Nephron (organoid): ENCODE data around the gene DECR2.

ENCODE experiments used
- H3K27ac Mint-ChIP-seq, 3 experiments: 2 replicates each; pipeline ENCODE4 v1.8.0; 2020; ENCODE audit warnings: mixed read lengths in 3 of 3, mild to moderate bottlenecking in 2 of 3, moderate library complexity in 1 of 3
- H3K27me3 Mint-ChIP-seq: 2 replicates; pipeline ENCODE4 v1.8.0; 2021; ENCODE audit warnings: low read depth, mild to moderate bottlenecking, moderate library complexity, mixed read lengths
- H3K36me3 Mint-ChIP-seq: 2 replicates; pipeline ENCODE4 v1.8.0; 2020; ENCODE audit warnings: low read depth, mixed read lengths
- H3K4me1 Mint-ChIP-seq: 2 replicates; pipeline ENCODE4 v1.8.0; 2020; ENCODE audit warnings: mixed read lengths
- H3K4me3 Mint-ChIP-seq, 3 experiments: 2 replicates each; pipeline ENCODE4 v1.8.0; 2020; ENCODE audit warnings: mild to moderate bottlenecking in 3 of 3, mixed read lengths in 3 of 3, moderate library complexity in 2 of 3
- H3K9me3 Mint-ChIP-seq: 2 replicates; pipeline ENCODE4 v1.8.0; 2020; ENCODE audit warnings: mixed read lengths
- CTCF ChIP-seq, 3 experiments: fragments of 200-600 bp; sonication (generic); IDR thresholded peaks; one replicate each; pipeline ENCODE4 v1.5.0; 2021; ENCODE audit warnings: antibody characterized with exemption in 3 of 3; ENCODE audit not compliant: unreplicated experiment in 3 of 3

Gene DECR2

GRCh38 chr16:369866-370436 is 31.7 kb upstream of the DECR2 start:
- no peak for TF ChIP-seq CTCF (IDR thresholded peaks at IDR 0.05; ENCODE audit: unreplicated experiment in 3 of 3)
- Mint-ChIP-seq H3K36me3 (peaks cover 11% of the 10 kb centered on the region), H3K4me3 (peak overlapping the region; percentile 76 to 89 (median 85)), H3K4me1 (peaks cover 13% of the 10 kb centered on the region), H3K9me3 (no peaks in the 10 kb centered on the region), H3K27ac (peak overlapping the region; percentile 92 to 94 (median 92)), H3K27me3 (no peaks in the 10 kb centered on the region)

- Mint-ChIP-seq H3K9me3 (no peaks in the 10 kb centered on the region), H3K4me1 (peaks cover 13% of the 10 kb centered on the region), H3K27me3 (no peaks in the 10 kb centered on the region), H3K27ac (peak within 1 kb of the TSS; percentile 92 to 94 (median 92)), H3K4me3 (peak within 1 kb of the TSS; percentile 85 to 89 (median 88)), H3K36me3 (peaks cover 11% of the 10 kb centered on the region)
- TF ChIP-seq CTCF (IDR thresholded peaks at IDR 0.05; ENCODE audit: unreplicated experiment in 3 of 3) = no peak
Observed at GRCh38 chr16:370443-370842, 31.2 kb upstream of the DECR2 start, which contains the start of gene MRPL28. Gene MRPL28, minus strand, starts transcription at chr16:370538. Its CDS starts 320 bp downstream, at chr16:370218.

- H3K36me3 Mint-ChIP-seq = peaks cover 11% of the 10 kb centered on the region
Observed at GRCh38 chr16:370979-371514, 30.6 kb upstream of the DECR2 start.

GRCh38 chr16:371515-372301 is 30.0 kb upstream of the DECR2 start:
- Mint-ChIP-seq H3K4me3 (peak overlapping the region; percentile 59 to 77 (median 69)), H3K27me3 (no peaks in the 10 kb centered on the region), H3K4me1 (peaks cover 13% of the 10 kb centered on the region), H3K9me3 (no peaks in the 10 kb centered on the region), H3K36me3 (peaks cover 10% of the 10 kb centered on the region), H3K27ac (no peak overlapping the region)
- no peak for TF ChIP-seq CTCF (IDR thresholded peaks at IDR 0.05; ENCODE audit: unreplicated experiment in 3 of 3)

More at GRCh38 chr16:370979-371514, 30.6 kb upstream of the DECR2 start:
- H3K27me3 Mint-ChIP-seq = no peaks in the 10 kb centered on the region
- peak overlapping the region; percentile 92 to 94 (median 92) for H3K27ac Mint-ChIP-seq
- peaks cover 13% of the 10 kb centered on the region for H3K4me1 Mint-ChIP-seq
- H3K4me3 Mint-ChIP-seq = peak overlapping the region; percentile 85 to 89 (median 88)
- no peaks in the 10 kb centered on the region for H3K9me3 Mint-ChIP-seq
- TF ChIP-seq CTCF (IDR thresholded peaks at IDR 0.05; ENCODE audit: unreplicated experiment in 3 of 3) = no peak

- Mint-ChIP-seq H3K9me3 (no peaks in the 10 kb centered on the region), H3K4me1 (peaks cover 13% of the 10 kb centered on the region), H3K27me3 (no peaks in the 10 kb centered on the region), H3K36me3 (peaks cover 4% of the 10 kb centered on the region), H3K27ac (no peak overlapping the region), H3K4me3 (peak overlapping the region in 1 of 3 experiments; percentile 26)
- no peak for TF ChIP-seq CTCF (IDR thresholded peaks at IDR 0.05; ENCODE audit: unreplicated experiment in 3 of 3)
Observed at GRCh38 chr16:372302-372983, 29.2 kb upstream of the DECR2 start.
